HepG2 (cell line): ENCODE measurements around the gene TMEM219. TPM values are rescaled to one million over a fixed set of nuclear protein-coding genes. Genes with fewer than 3 reads are reported as not detected.
A peak's percentile ranks its signal among the peaks of the same experiment; 100 is the strongest.

Source experiments
- FOXC1 ChIP-seq: sonication (generic); formaldehyde crosslinking; IDR thresholded peaks from 2 replicates; pipeline ENCODE4 v1.8.0; 2022; ENCODE audit warnings: mild to moderate bottlenecking, missing genetic modification reagents, borderline replicate concordance
- JUND ChIP-seq: sonication (generic); formaldehyde crosslinking; IDR thresholded peaks from 2 replicates; pipeline ENCODE4 v1.8.0; 2022; ENCODE audit warnings: mild to moderate bottlenecking, missing genetic modification reagents
- PHF21A ChIP-seq: sonication (generic); formaldehyde crosslinking; IDR thresholded peaks from 2 replicates; pipeline ENCODE4 v1.5.0; 2020; ENCODE audit warnings: mild to moderate bottlenecking, missing genetic modification reagents
- REPIN1 ChIP-seq: sonication (generic); formaldehyde crosslinking; IDR thresholded peaks from 2 replicates; pipeline ENCODE4 v1.8.0; 2022; ENCODE audit warnings: missing genetic modification reagents, low read depth, mild to moderate bottlenecking, borderline replicate concordance
- SPEN ChIP-seq: sonication (generic); formaldehyde crosslinking; IDR thresholded peaks from 2 replicates; pipeline ENCODE4 v1.5.1; 2020; ENCODE audit warnings: low read depth, mild to moderate bottlenecking, missing genetic modification reagents
- TOPORS ChIP-seq: sonication (generic); formaldehyde crosslinking; IDR thresholded peaks from 2 replicates; pipeline ENCODE4 v1.8.0; 2023; ENCODE audit warnings: mild to moderate bottlenecking, missing genetic modification reagents
- XRCC5 ChIP-seq: fragments of 200-400 bp; formaldehyde crosslinking; optimal IDR thresholded peaks from 2 replicates; pipeline ENCODE3; 2017; ENCODE audit warnings: mild to moderate bottlenecking, low read length
- YEATS4 ChIP-seq: sonication (generic); formaldehyde crosslinking; IDR thresholded peaks from 2 replicates; pipeline ENCODE4 v1.4.0; 2020; ENCODE audit warnings: missing genetic modification reagents, borderline replicate concordance
- ZBTB38 ChIP-seq: sonication (generic); formaldehyde crosslinking; IDR thresholded peaks from 2 replicates; pipeline ENCODE4 v1.5.1; 2020; ENCODE audit warnings: mild to moderate bottlenecking, missing genetic modification reagents
- ZFP1 ChIP-seq: IDR thresholded peaks from 2 replicates; pipeline ENCODE4 v1.6.1; 2016
- ZNF451 ChIP-seq: sonication (generic); formaldehyde crosslinking; IDR thresholded peaks from 2 replicates; pipeline ENCODE4 v1.5.0; 2020; ENCODE audit warnings: mild to moderate bottlenecking, missing genetic modification reagents
- ZNF629 ChIP-seq: sonication (generic); formaldehyde crosslinking; conservative IDR thresholded peaks from 2 replicates; pipeline ENCODE4 v1.5.0; 2020; ENCODE audit warnings: missing genetic modification reagents
- ZSCAN22 ChIP-seq: sonication (generic); formaldehyde crosslinking; IDR thresholded peaks from 2 replicates; pipeline ENCODE4 v1.4.0; 2020; ENCODE audit warnings: mild to moderate bottlenecking, missing genetic modification reagents
- polyA plus RNA-seq, 8 experiments: library from polyadenylated mRNA; depleted of rRNA in 3 of 8; stranded (reverse) in 7 of 8; unstranded in 1 of 8; fragments of >200 nt; fragmentation: Illumina TruSeq in 4 of 8; extraction: Trizol in 4 of 8; gene quantifications; 2 replicates each; pipeline versions ENCODE4 v1.2.1 to v1.2.3, GENCODE V29; 2011 to 2016; ENCODE audit warnings: low read depth in 4 of 8, missing spikeins in 1 of 8, mixed read lengths in 1 of 8; ENCODE audit not compliant: insufficient read depth in 1 of 8
- total RNA-seq, 5 experiments: library from RNA; depleted of rRNA; stranded (reverse); fragments of >200 nt; fragmentation: Illumina TruSeq; extraction: Trizol; gene quantifications; 2 replicates each; pipeline ENCODE4 v1.2.3, GENCODE V29; 2016; ENCODE audit warnings: low read depth in 1 of 5
- TF ChIP-seq, protein P1 (sequence below): sonication (generic); formaldehyde crosslinking; IDR thresholded peaks from 2 replicates; pipeline ENCODE4 v1.4.0; 2020; ENCODE audit warnings: mild to moderate bottlenecking, missing genetic modification reagents
- TF ChIP-seq, protein P2 (sequence below): sonication (generic); formaldehyde crosslinking; IDR thresholded peaks from 2 replicates; pipeline ENCODE4 v1.4.0; 2020; ENCODE audit warnings: missing genetic modification reagents
- TF ChIP-seq, protein P3 (sequence below): sonication (generic); formaldehyde crosslinking; IDR thresholded peaks from 2 replicates; pipeline ENCODE4 v1.5.0; 2020; ENCODE audit warnings: mild to moderate bottlenecking, missing genetic modification reagents, borderline replicate concordance
- TF ChIP-seq, protein P4 (sequence below): sonication (generic); formaldehyde crosslinking; IDR thresholded peaks from 2 replicates; pipeline ENCODE4 v1.8.1; 2023; ENCODE audit warnings: missing genetic modification reagents, mild to moderate bottlenecking, borderline replicate concordance

The TMEM219 gene
- total and polyA plus RNA-seq, 2 of the 13 experiments (the other 11 are each of a cell fraction or from before 2014, with no cell fraction given) = 105 to 115 TPM

DNA sequence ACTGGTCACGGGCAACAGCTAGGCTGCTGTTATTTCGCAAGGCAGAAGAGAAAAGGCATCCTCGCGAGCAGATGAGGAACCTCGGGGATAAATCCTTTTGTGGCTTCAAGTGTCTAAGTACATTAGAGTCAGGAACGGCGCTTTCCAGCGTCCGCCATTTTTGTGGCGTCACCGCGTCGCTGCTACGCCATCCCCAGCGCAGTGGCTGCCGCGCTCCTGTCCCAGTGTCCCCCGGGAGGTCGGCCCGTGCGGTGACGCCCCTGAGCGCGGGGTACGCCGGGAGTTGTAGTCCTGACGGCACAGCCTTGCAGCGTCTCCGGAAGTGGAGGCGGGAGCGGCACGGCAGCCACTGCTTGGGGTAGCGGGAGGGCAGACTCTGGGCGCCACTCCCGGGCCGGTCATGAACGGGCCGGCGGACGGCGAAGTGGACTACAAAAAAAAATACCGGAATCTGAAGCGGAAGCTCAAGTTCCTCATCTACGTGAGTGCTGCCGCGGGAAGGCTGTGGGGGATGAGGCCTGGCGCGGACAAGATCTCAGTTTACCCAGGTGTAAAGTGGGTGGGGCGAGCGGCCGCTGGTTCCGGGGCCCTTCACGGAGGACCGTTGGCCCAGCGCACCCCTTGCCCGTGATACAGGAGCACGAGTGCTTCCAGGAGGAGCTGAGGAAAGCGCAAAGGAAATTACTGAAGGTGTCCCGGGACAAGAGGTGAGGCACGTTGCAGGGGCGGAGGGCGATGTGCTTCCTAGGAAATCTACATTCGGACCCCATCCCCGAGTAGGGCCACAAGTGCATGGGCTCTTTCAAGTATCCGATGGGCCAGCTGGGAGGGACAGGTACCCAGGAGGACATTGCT is 34.3 kb downstream of the TMEM219 start, which contains the start of gene INO80E (continued):
- TF ChIP-seq ZNF629 (CRISPR knock-in tag) = peak; percentile 96
- peak; percentile 54; the same call in 1 of the 2 replicates for TF ChIP-seq REPIN1 (CRISPR knock-in tag)
- TF ChIP-seq SPEN = peak; percentile 90
- TF ChIP-seq PHF21A (CRISPR knock-in tag) = peak; percentile 88
- TF ChIP-seq TOPORS (CRISPR knock-in tag) = no peak
- peak; percentile 96 for TF ChIP-seq ZNF451
- peak; percentile 88 for TF ChIP-seq XRCC5
- no peak for TF ChIP-seq ZSCAN22
- TF ChIP-seq, protein P1, sequence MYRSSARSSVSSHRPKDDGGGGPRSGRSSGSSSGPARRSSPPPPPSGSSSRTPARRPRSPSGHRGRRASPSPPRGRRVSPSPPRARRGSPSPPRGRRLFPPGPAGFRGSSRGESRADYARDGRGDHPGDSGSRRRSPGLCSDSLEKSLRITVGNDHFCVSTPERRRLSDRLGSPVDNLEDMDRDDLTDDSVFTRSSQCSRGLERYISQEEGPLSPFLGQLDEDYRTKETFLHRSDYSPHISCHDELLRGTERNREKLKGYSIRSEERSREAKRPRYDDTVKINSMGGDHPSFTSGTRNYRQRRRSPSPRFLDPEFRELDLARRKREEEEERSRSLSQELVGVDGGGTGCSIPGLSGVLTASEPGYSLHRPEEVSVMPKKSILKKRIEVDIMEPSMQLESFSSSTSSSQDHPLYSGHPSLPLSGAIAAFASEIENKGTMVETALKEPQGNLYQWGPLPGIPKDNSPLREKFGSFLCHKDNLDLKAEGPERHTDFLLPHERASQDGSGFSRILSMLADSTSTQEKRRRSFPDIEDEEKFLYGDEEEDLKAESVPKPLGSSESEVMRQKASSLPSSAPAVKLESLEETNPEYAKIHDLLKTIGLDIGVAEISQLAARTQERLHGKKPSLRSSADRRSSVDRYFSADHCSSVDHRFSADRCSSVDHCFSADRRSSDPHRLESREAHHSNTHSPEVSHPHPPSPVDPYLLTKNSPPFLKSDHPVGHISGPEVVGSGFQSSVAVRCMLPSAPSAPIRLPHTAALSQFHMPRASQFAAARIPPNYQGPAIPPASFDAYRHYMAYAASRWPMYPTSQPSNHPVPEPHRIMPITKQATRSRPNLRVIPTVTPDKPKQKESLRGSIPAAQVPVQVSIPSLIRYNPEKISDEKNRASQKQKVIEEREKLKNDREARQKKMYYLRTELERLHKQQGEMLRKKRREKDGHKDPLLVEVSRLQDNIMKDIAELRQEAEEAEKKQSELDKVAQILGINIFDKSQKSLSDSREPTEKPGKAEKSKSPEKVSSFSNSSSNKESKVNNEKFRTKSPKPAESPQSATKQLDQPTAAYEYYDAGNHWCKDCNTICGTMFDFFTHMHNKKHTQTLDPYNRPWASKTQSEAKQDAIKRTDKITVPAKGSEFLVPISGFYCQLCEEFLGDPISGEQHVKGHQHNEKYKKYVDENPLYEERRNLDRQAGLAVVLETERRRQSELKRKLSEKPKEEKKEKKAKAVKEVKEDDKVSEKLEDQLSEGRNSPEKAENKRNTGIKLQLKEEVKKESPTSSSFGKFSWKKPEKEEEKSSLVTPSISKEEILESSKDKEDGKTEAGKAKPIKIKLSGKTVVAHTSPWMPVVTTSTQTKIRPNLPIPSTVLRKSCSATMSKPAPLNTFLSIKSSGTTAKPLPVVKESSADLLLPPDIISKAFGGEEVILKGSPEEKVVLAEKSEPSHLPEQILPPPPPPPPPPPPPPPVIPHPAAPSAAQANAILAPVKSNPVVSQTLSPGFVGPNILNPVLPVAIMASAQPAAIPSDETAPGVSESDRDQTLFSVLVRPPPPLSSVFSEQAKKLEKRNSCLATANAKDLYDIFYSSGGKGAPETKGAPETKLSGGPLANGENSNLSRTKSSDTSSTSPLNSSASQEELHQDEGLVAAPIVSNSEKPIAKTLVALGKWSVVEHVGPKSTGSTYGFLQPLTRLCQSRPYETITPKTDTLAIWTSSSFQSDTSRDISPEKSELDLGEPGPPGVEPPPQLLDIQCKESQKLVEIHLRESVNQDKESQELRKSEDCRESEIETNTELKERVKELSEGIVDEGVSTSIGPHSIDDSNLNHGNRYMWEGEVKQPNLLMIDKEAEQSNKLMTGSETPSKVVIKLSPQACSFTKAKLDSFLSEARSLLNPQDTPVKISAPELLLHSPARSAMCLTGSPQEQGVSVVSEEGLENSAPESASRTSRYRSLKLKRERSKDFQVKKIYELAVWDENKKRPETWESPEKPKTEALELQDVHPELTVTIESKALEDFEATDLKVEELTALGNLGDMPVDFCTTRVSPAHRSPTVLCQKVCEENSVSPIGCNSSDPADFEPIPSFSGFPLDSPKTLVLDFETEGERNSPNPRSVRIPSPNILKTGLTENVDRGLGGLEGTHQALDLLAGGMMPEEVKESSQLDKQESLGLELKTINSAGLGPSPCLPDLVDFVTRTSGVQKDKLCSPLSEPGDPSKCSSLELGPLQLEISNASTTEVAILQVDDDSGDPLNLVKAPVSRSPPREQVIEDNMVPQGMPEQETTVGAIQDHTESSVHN = peak; percentile 62
- TF ChIP-seq FOXC1 (CRISPR knock-in tag) = peak; percentile 69
- peak; percentile 97 for TF ChIP-seq YEATS4 (CRISPR knock-in tag)
- TF ChIP-seq, protein P2, sequence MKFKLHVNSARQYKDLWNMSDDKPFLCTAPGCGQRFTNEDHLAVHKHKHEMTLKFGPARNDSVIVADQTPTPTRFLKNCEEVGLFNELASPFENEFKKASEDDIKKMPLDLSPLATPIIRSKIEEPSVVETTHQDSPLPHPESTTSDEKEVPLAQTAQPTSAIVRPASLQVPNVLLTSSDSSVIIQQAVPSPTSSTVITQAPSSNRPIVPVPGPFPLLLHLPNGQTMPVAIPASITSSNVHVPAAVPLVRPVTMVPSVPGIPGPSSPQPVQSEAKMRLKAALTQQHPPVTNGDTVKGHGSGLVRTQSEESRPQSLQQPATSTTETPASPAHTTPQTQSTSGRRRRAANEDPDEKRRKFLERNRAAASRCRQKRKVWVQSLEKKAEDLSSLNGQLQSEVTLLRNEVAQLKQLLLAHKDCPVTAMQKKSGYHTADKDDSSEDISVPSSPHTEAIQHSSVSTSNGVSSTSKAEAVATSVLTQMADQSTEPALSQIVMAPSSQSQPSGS (CRISPR knock-in tag) = peak; percentile 80
- TF ChIP-seq ZBTB38 (CRISPR knock-in tag) = no peak
- 0 out of 2 replicates have a peak, but pooled peaks have one; percentile 87 for TF ChIP-seq ZFP1 (CRISPR knock-in tag)
- TF ChIP-seq, protein P3, sequence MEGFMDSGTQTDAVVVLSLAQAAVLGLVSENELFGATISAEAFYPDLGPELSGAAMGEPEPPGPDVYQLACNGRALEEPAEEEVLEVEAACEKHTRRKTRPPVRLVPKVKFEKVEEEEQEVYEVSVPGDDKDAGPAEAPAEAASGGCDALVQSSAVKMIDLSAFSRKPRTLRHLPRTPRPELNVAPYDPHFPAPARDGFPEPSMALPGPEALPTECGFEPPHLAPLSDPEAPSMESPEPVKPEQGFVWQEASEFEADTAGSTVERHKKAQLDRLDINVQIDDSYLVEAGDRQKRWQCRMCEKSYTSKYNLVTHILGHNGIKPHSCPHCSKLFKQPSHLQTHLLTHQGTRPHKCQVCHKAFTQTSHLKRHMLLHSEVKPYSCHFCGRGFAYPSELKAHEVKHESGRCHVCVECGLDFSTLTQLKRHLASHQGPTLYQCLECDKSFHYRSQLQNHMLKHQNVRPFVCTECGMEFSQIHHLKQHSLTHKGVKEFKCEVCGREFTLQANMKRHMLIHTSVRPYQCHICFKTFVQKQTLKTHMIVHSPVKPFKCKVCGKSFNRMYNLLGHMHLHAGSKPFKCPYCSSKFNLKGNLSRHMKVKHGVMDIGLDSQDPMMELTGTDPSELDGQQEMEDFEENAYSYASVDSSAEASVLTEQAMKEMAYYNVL (CRISPR knock-in tag) = peak; percentile 81; the same call in 1 of the 2 replicates
- TF ChIP-seq, protein P4, sequence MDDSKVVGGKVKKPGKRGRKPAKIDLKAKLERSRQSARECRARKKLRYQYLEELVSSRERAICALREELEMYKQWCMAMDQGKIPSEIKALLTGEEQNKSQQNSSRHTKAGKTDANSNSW (CRISPR knock-in tag) = peak; percentile 28; the same call in 1 of the 2 replicates
- peak; percentile 64 for TF ChIP-seq JUND
